ENCODE results near the gene PCBP3.

The PCBP3 gene

DNA sequence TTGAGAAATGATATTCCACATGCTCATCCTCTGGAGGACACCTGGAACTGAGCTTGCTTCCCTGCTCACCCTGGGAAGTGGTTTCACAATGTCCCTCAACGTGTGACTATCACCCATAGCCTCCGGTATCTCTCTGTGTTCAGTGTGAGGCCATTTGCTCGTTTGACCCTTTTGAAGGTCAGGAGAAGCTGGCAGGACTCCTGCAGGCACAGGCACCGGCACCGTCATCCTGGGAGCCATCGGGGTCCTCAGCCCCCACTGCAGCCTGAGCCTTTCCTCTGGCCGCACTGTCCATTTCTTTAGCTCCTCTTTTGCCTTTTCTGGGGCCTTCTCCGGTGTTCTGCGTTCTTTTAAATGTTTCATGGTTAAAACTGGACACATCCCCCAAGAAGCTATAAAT is 178.5 kb downstream of the PCBP3 start:
- Histone ChIP-seq H3K36me3 (ENCODE audit: insufficient read depth, low read length) (no peaks in the 10 kb centered on the region), H3K27ac (ENCODE audit: low read length) (no peak overlapping the region), H4K20me1 (ENCODE audit: insufficient read depth, low read length) (peaks cover 12% of the 10 kb centered on the region), H2AFZ (ENCODE audit: low read depth, low read length) (no peak overlapping the region), H3K27me3 (ENCODE audit: insufficient read depth, low read length, poor library complexity) (no peaks in the 10 kb centered on the region), H3K79me2 (ENCODE audit: insufficient read depth, low read length) (no peaks in the 10 kb centered on the region), H3K4me1 (ENCODE audit: insufficient read depth, low read length) (no peaks in the 10 kb centered on the region), H3K4me3 (ENCODE audit: low read depth in 1 of 2, low read length in 2 of 2) (no peak overlapping the region), H3K9ac (ENCODE audit: low read depth, low read length) (no peak overlapping the region), H3K4me2 (ENCODE audit: insufficient read depth, low read length) (no peak overlapping the region), H3K9me3 (ENCODE audit: insufficient read depth, low read length, severe bottlenecking) (no peaks in the 10 kb centered on the region)
- ATAC-seq (ENCODE audit: insufficient read depth, low read depth) (no peak), DNase-seq (no peak)
- TF ChIP-seq, protein P1, sequence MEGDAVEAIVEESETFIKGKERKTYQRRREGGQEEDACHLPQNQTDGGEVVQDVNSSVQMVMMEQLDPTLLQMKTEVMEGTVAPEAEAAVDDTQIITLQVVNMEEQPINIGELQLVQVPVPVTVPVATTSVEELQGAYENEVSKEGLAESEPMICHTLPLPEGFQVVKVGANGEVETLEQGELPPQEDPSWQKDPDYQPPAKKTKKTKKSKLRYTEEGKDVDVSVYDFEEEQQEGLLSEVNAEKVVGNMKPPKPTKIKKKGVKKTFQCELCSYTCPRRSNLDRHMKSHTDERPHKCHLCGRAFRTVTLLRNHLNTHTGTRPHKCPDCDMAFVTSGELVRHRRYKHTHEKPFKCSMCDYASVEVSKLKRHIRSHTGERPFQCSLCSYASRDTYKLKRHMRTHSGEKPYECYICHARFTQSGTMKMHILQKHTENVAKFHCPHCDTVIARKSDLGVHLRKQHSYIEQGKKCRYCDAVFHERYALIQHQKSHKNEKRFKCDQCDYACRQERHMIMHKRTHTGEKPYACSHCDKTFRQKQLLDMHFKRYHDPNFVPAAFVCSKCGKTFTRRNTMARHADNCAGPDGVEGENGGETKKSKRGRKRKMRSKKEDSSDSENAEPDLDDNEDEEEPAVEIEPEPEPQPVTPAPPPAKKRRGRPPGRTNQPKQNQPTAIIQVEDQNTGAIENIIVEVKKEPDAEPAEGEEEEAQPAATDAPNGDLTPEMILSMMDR (IDR thresholded peaks at IDR 0.05; ENCODE audit: borderline replicate concordance, extremely low read depth, low read length, poor library complexity, severe bottlenecking), result no peak
- no peak for TF ChIP-seq EZH2 (IDR thresholded peaks at IDR 0.05; ENCODE audit: borderline replicate concordance, low read depth, low read length, severe bottlenecking)

DNA sequence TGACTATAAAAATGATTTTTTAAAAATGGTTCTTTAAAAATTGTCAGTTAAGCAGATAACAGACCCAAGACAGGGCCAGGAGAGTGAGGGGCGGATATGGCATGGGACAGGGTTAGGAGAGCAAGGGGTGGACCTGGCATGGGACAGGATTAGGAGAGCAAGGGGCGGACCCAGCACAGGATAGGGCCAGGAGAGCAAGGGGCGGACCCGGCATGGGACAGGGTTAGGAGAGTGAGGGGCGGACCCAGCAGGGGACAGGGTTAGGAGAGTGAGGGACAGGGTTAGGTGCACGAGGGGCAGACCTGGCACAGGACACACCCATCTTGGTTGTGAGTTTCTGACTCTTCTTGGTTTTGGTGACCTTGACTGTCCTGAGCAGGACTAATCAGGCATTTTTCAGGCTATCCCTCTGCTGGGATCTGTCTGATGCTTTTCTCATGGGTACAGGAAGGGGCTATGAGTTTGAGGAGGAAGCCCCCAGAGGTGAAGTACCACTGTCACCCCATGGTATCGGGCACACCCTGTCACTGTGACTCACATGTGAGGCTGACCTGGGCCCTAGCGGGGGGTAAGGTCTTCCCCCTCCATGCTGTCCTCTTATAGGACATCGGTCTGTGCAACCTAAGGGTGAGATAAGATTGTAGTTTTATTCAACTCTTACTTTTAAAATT is 179.0 kb downstream of the PCBP3 start:
- Histone ChIP-seq H3K27ac (ENCODE audit: low read length) (no peak overlapping the region), H3K4me1 (ENCODE audit: insufficient read depth, low read length) (no peaks in the 10 kb centered on the region), H3K79me2 (ENCODE audit: insufficient read depth, low read length) (no peaks in the 10 kb centered on the region), H2AFZ (ENCODE audit: low read depth, low read length) (no peak overlapping the region), H3K4me3 (ENCODE audit: low read depth in 1 of 2, low read length in 2 of 2) (no peak overlapping the region), H3K27me3 (ENCODE audit: insufficient read depth, low read length, poor library complexity) (no peaks in the 10 kb centered on the region), H3K9me3 (ENCODE audit: insufficient read depth, low read length, severe bottlenecking) (no peaks in the 10 kb centered on the region), H3K9ac (ENCODE audit: low read depth, low read length) (no peak overlapping the region), H3K36me3 (ENCODE audit: insufficient read depth, low read length) (no peaks in the 10 kb centered on the region), H4K20me1 (ENCODE audit: insufficient read depth, low read length) (peaks cover 12% of the 10 kb centered on the region), H3K4me2 (ENCODE audit: insufficient read depth, low read length) (no peak overlapping the region)
- ATAC-seq (ENCODE audit: insufficient read depth, low read depth) (no peak), DNase-seq (no peak)
- TF ChIP-seq EZH2 (IDR thresholded peaks at IDR 0.05; ENCODE audit: borderline replicate concordance, low read depth, low read length, severe bottlenecking), result no peak
- TF ChIP-seq, protein P1 (IDR thresholded peaks at IDR 0.05; ENCODE audit: borderline replicate concordance, extremely low read depth, low read length, poor library complexity, severe bottlenecking), result no peak

- no peaks in the 10 kb centered on the region for H3K79me2 ChIP-seq (ENCODE audit: insufficient read depth, low read length)
- no peaks in the 10 kb centered on the region for H3K27me3 ChIP-seq (ENCODE audit: insufficient read depth, low read length, poor library complexity)
- no peaks in the 10 kb centered on the region for H3K4me1 ChIP-seq (ENCODE audit: insufficient read depth, low read length)
- no peak overlapping the region for H3K9ac ChIP-seq (ENCODE audit: low read depth, low read length)
- no peak overlapping the region for H3K27ac ChIP-seq (ENCODE audit: low read length)
- H3K4me3 ChIP-seq (ENCODE audit: low read depth in 1 of 2, low read length in 2 of 2), result no peak overlapping the region
- TF ChIP-seq EZH2 (IDR thresholded peaks at IDR 0.05; ENCODE audit: borderline replicate concordance, low read depth, low read length, severe bottlenecking), result no peak
- TF ChIP-seq, protein P1 (IDR thresholded peaks at IDR 0.05; ENCODE audit: borderline replicate concordance, extremely low read depth, low read length, poor library complexity, severe bottlenecking), result no peak
- peaks cover 12% of the 10 kb centered on the region for H4K20me1 ChIP-seq (ENCODE audit: insufficient read depth, low read length)
- ATAC-seq (ENCODE audit: insufficient read depth, low read depth) (no peak), DNase-seq (no peak)
- no peaks in the 10 kb centered on the region for H3K9me3 ChIP-seq (ENCODE audit: insufficient read depth, low read length, severe bottlenecking)
- H3K36me3 ChIP-seq (ENCODE audit: insufficient read depth, low read length), result no peaks in the 10 kb centered on the region
- H2AFZ ChIP-seq (ENCODE audit: low read depth, low read length), result no peak overlapping the region
- no peak overlapping the region for H3K4me2 ChIP-seq (ENCODE audit: insufficient read depth, low read length)
These were observed 179.7 kb downstream of the PCBP3 start for GRCh38 chr21:45823100-45823681.
